Endodermal cell (in vitro differentiated cells): Measurements from ENCODE around the gene OR10R2. TPM values are rescaled to one million over a fixed set of nuclear protein-coding genes. Genes with fewer than 3 reads are reported as not detected.

Experiments used
- DNase-seq: peaks from one replicate; pipeline ENCODE4 v3.0.0-alpha.2; 2017
- H3K27ac ChIP-seq: 2 replicates; pipeline ENCODE4 v1.5.1; 2013; ENCODE audit warnings: mild to moderate bottlenecking, low read depth, low read length, moderate library complexity
- H3K27me3 ChIP-seq: 2 replicates; pipeline ENCODE4 v1.6.1; 2013; ENCODE audit warnings: mild to moderate bottlenecking, low read length, moderate library complexity; ENCODE audit not compliant: insufficient read depth, control insufficient read depth, poor library complexity, severe bottlenecking
- H3K36me3 ChIP-seq: 2 replicates; pipeline ENCODE4 v1.7.0; 2013; ENCODE audit warnings: mild to moderate bottlenecking, low read length, moderate library complexity; ENCODE audit not compliant: control insufficient read depth, insufficient read depth
- H3K4me1 ChIP-seq: one replicate; pipeline ENCODE4 v1.7.0; 2013; ENCODE audit warnings: low read length; ENCODE audit not compliant: control insufficient read depth, insufficient read depth
- H3K4me3 ChIP-seq: 2 replicates; pipeline ENCODE4 v1.5.1; 2013; ENCODE audit warnings: mild to moderate bottlenecking, low read length, moderate library complexity
- H3K9ac ChIP-seq: 2 replicates; pipeline ENCODE4 v1.6.1; 2013; ENCODE audit warnings: mild to moderate bottlenecking, low read length, moderate library complexity; ENCODE audit not compliant: poor library complexity, severe bottlenecking; ENCODE audit errors: extremely low read depth
- H3K9me3 ChIP-seq: 2 replicates; pipeline ENCODE4 v1.6.1; 2013; ENCODE audit warnings: mild to moderate bottlenecking, low read length, moderate library complexity; ENCODE audit not compliant: control insufficient read depth
- H3K27ac Mint-ChIP-seq: 2 replicates; pipeline ENCODE4 v1.8.0; 2020; ENCODE audit warnings: mixed read lengths
- H3K27me3 Mint-ChIP-seq: 2 replicates; pipeline ENCODE4 v1.8.0; 2021; ENCODE audit warnings: mild to moderate bottlenecking, mixed read lengths; ENCODE audit not compliant: insufficient read depth
- H3K36me3 Mint-ChIP-seq: 2 replicates; pipeline ENCODE4 v1.8.0; 2020; ENCODE audit warnings: low read depth, mixed read lengths
- H3K4me1 Mint-ChIP-seq: 2 replicates; pipeline ENCODE4 v1.8.0; 2020; ENCODE audit warnings: mixed read lengths
- H3K4me3 Mint-ChIP-seq: 2 replicates; pipeline ENCODE4 v1.8.0; 2020; ENCODE audit warnings: mild to moderate bottlenecking, moderate library complexity, mixed read lengths
- H3K9me3 Mint-ChIP-seq: 2 replicates; pipeline ENCODE4 v1.8.0; 2020; ENCODE audit warnings: mild to moderate bottlenecking, mixed read lengths
- WGBS, 2 experiments: methylation state at CpG; one replicate each; pipeline versions ENCODE4 v1.1.5 to v1.1.7; 2013; ENCODE audit warnings: missing lambda C conversion rate in 2 of 2, mixed read lengths in 1 of 2; ENCODE audit not compliant: insufficient coverage in 1 of 2, insufficient read length in 1 of 2; 5-methylcytosine and 5-hydroxymethylcytosine counted together
- total RNA-seq, 2 donors: library from RNA; stranded (reverse); fragmentation: NEBNext Ultra II Directional in 1 of 2; extraction: Animal tissue kit (Norgen Biotek cat#: 25700) in 1 of 2; gene quantifications; 2 replicates in 1 of 2; 3 replicates in 1 of 2; pipeline ENCODE4 v1.2.1, GENCODE V29; 2021
- TF ChIP-seq, protein P1 (sequence below): fragments of 200-600 bp; sonication (generic); conservative IDR thresholded peaks from 2 replicates; pipeline ENCODE4 v1.5.0; 2021; ENCODE audit warnings: antibody characterized with exemption, mild to moderate bottlenecking

OR10R2 gene
- total RNA-seq, 2 donors from 2014 or later = not detected

DNA sequence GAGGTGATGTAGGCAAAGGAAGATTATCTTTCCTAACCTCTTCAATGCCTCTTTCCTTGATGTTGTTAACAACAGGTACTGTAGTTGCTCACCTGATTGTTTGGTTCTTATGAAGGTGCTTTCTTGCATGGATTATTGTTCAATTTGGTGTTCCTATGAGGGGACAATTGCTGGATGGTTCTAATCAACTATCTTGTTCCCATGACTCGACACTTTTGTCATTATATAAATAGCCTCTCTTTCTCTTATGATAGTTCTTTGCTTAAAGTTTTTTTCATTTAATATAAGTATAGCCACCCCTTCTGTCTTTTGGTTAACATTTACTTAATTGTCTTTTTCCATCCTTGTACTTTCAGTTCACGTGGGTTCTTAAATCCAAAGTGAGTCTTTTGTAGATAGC lies 35.5 kb downstream of the OR10R2 start:
- no peak overlapping the region for H3K27ac ChIP-seq
- no peaks in the 10 kb centered on the region for H3K4me1 ChIP-seq
- no peaks in the 10 kb centered on the region for H3K36me3 ChIP-seq
- H3K9me3 ChIP-seq = no peaks in the 10 kb centered on the region
- 94% methylated on average over 2 of the region's 2 CpGs; no CpG with 5 or more reads in 1 of the 2 experiments for WGBS, 2 experiments
- Mint-ChIP-seq H3K4me3 (no peak overlapping the region), H3K36me3 (no peaks in the 10 kb centered on the region), H3K9me3 (peaks cover 3% of the 10 kb centered on the region), H3K4me1 (peaks cover 9% of the 10 kb centered on the region), H3K27ac (no peak overlapping the region), H3K27me3 (peaks cover 16% of the 10 kb centered on the region)
- H3K27me3 ChIP-seq = peaks cover 6% of the 10 kb centered on the region
- no peak overlapping the region for H3K4me3 ChIP-seq
- H3K9ac ChIP-seq = no peak overlapping the region
- TF ChIP-seq, protein P1, sequence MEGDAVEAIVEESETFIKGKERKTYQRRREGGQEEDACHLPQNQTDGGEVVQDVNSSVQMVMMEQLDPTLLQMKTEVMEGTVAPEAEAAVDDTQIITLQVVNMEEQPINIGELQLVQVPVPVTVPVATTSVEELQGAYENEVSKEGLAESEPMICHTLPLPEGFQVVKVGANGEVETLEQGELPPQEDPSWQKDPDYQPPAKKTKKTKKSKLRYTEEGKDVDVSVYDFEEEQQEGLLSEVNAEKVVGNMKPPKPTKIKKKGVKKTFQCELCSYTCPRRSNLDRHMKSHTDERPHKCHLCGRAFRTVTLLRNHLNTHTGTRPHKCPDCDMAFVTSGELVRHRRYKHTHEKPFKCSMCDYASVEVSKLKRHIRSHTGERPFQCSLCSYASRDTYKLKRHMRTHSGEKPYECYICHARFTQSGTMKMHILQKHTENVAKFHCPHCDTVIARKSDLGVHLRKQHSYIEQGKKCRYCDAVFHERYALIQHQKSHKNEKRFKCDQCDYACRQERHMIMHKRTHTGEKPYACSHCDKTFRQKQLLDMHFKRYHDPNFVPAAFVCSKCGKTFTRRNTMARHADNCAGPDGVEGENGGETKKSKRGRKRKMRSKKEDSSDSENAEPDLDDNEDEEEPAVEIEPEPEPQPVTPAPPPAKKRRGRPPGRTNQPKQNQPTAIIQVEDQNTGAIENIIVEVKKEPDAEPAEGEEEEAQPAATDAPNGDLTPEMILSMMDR = no peak
- no peak for DNase-seq

DNA sequence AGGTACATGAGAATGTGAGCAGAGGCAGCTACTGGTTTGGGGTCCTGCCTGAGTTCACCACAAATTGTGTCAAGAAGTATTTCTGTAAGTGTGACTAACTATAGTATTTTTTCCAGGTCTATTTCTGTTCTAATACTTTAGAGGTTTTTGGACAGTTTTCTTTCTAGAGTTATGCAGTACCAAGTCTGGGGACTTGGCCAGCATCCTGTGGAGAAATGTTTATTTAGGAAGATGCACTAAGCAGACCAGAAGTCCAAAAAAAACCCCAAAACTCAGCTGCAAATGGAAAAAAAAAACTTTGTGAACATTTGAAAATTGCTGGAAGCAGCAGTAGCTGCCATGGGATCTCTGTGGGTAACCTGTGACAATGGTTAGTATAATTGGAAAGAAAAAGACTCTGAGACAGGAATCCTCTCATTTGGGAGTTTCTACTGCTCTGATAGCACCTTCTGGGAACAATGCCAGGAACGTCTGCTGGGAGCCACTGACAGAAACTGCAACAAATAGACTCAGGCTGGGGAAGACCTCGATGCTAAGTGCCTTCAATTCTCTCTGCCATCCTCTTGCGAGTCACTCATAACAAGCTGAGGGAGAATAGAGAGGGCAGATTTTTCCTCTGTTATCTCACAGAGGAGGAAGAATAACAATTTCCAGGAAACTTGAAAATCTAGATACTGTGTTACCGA lies 37.6 kb downstream of the OR10R2 start:
- Mint-ChIP-seq H3K4me3 (no peak overlapping the region), H3K4me1 (peaks cover 9% of the 10 kb centered on the region), H3K9me3 (no peaks in the 10 kb centered on the region), H3K36me3 (no peaks in the 10 kb centered on the region), H3K27me3 (peaks cover 23% of the 10 kb centered on the region), H3K27ac (no peak overlapping the region)
- Histone ChIP-seq H3K4me1 (no peaks in the 10 kb centered on the region), H3K9me3 (no peaks in the 10 kb centered on the region), H3K36me3 (no peaks in the 10 kb centered on the region), H3K4me3 (no peak overlapping the region), H3K27ac (no peak overlapping the region), H3K27me3 (peaks cover 11% of the 10 kb centered on the region), H3K9ac (no peak overlapping the region)
- no peak for DNase-seq
- TF ChIP-seq, protein P1 = no peak
- 71 to 77% methylated on average over 4 of the region's 4 CpGs for WGBS, 2 experiments

DNA sequence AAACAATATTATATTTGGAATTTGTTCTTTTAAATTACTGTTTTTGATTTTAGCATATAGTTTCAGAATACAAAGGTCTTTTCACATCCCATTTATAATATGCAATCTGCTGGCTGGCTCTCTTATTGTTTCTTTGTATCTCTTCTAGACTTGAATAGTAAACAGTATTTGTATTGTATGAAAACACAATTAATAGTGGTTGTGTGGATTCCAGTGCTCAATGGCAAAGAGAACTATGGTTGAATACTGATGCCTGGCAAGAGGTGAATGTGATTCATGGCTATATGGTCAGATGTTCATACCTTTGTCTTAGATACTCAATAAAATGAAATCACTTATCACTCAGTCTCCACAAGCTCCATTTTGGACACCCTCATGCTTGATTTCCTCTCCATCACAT lies 44.9 kb downstream of the OR10R2 start:
- Histone ChIP-seq H3K9me3 (no peaks in the 10 kb centered on the region), H3K27me3 (peaks cover 69% of the 10 kb centered on the region), H3K9ac (no peak overlapping the region), H3K36me3 (no peaks in the 10 kb centered on the region), H3K27ac (no peak overlapping the region), H3K4me1 (no peaks in the 10 kb centered on the region), H3K4me3 (no peak overlapping the region)
- Mint-ChIP-seq H3K27me3 (peaks cover 60% of the 10 kb centered on the region), H3K27ac (no peak overlapping the region), H3K4me3 (no peak overlapping the region), H3K4me1 (peaks cover 31% of the 10 kb centered on the region), H3K36me3 (no peaks in the 10 kb centered on the region), H3K9me3 (no peaks in the 10 kb centered on the region)
- no peak for DNase-seq
- TF ChIP-seq, protein P1 = no peak
